ENCODE measurements around the gene TANGO2.

DNA sequence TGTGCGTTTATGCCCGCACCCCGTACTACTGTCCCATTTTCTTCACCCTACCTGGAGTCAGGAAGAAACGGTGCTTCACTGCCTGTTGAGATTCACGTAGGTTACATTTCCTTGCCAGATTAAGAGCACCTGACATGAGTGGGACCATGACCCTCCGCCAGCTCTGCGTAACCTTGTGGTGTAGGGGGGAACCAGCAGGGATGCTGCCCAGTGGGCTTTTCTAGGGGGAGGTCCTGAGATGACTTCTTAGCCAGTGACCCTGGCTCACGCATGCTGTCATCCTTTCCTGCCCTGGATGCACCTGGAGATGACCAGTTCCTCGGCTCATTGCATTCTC lies 3.3 kb upstream of the TANGO2 start:
- TF ChIP-seq EZH2 (IDR thresholded peaks at IDR 0.05; ENCODE audit: insufficient read depth, poor library complexity, severe bottlenecking) (no peak), EZH2phosphoT487 (IDR thresholded peaks at IDR 0.05; ENCODE audit: insufficient read depth, low read depth) (no peak)

Data from GM23248 (cell line).